GM12878 (cell line): Measurements from ENCODE around the gene LASP1. TPM values are rescaled to one million over a fixed set of nuclear protein-coding genes. Genes with fewer than 3 reads are reported as not detected.

ENCODE experiments used
- ATAC-seq: fragments of 200-7000 bp; cut with Tn5 transposase; 3 replicates; pipeline ENCODE4 v1.9.1; 2020; ENCODE audit warnings: mild to moderate bottlenecking, moderate library complexity
- BruUV-seq: library from RNA; stranded (reverse); fragments of 400-500 nt; replicated peaks from 2 replicates; lab custom pipeline; 2021; lab: Mats Ljungman, UMichigan
- CTCF ChIA-PET: fragments of 300-600 bp; sonication (Branson Sonifier 250); formaldehyde crosslinking; extraction: SDS; loops from one replicate; lab custom pipeline; 2021; ENCODE audit warnings: inconsistent platforms; lab: Yijun Ruan, JAX
- POLR2A ChIA-PET: fragments of 350-600 bp; formaldehyde crosslinking; extraction: SDS; loops from one replicate; lab custom pipeline; 2021; ENCODE audit warnings: inconsistent platforms; lab: Charles Lee
- RAD21 ChIA-PET: fragments of 300-600 bp; sonication (Branson Sonifier 250); formaldehyde crosslinking; loops from one replicate; lab custom pipeline; 2023; ENCODE audit warnings: antibody characterized with exemption; ENCODE audit not compliant: unreplicated experiment; lab: Charles Lee
- SMC1A ChIA-PET: fragments of 300-600 bp; sonication (Branson Sonifier 250); formaldehyde crosslinking; loops from one replicate; lab custom pipeline; 2023; ENCODE audit not compliant: unreplicated experiment, uncharacterized antibody; lab: Charles Lee
- DNase-seq: peaks from one replicate; pipeline ENCODE4 v3.0.0-alpha.2; 2011; ENCODE audit warnings: low read depth, low spot score
- FAIRE-seq: peaks from 3 replicates; lab custom pipeline; 2011; peaks lifted over from hg19 to GRCh38; lab: Jason Lieb, UNC
- H2AFZ ChIP-seq: 2 replicates; pipeline ENCODE4 v1.6.0; 2011; ENCODE audit warnings: low read depth, low read length, control low read depth; ENCODE audit not compliant: control insufficient read depth
- H3K27ac ChIP-seq: 2 replicates; pipeline ENCODE4 v1.5.1; 2011; ENCODE audit warnings: control low read depth; ENCODE audit not compliant: control insufficient read depth, insufficient read depth
- H3K27me3 ChIP-seq, 2 experiments: replicated peaks in 1 of 2; 2 replicates each; pipeline versions ENCODE4 v1.6.0 to v1.6.1; 2011; ENCODE audit warnings: low read length in 1 of 2; ENCODE audit not compliant: control insufficient read depth in 2 of 2, insufficient read depth in 2 of 2
- H3K36me3 ChIP-seq, 2 experiments: 2 replicates each; pipeline ENCODE4 v1.5.1; 2011; ENCODE audit warnings: low read length in 1 of 2; ENCODE audit not compliant: control insufficient read depth in 2 of 2, insufficient read depth in 2 of 2
- H3K4me1 ChIP-seq: 2 replicates; pipeline ENCODE4 v1.6.1; 2011; ENCODE audit warnings: mild to moderate bottlenecking, low read length, moderate library complexity, mixed read lengths; ENCODE audit not compliant: control insufficient read depth, insufficient read depth
- H3K4me2 ChIP-seq: 2 replicates; pipeline ENCODE4 v1.6.0; 2011; ENCODE audit warnings: control low read depth; ENCODE audit not compliant: control insufficient read depth, insufficient read depth
- H3K4me3 ChIP-seq: fragments of 200-600 bp; sonication (generic); 2 replicates; pipeline ENCODE4 v1.5.1; 2016
- H3K79me2 ChIP-seq: 2 replicates; pipeline ENCODE4 v1.6.0; 2011; ENCODE audit warnings: low read length; ENCODE audit not compliant: control insufficient read depth, insufficient read depth
- H3K9ac ChIP-seq: 2 replicates; pipeline ENCODE4 v1.8.0; 2011; ENCODE audit warnings: low read length, control low read depth, mixed read lengths; ENCODE audit not compliant: control insufficient read depth, insufficient read depth
- H3K9me3 ChIP-seq: replicated peaks from 3 replicates; pipeline ENCODE4 v1.5.1; 2011; ENCODE audit warnings: mild to moderate bottlenecking, low read length; ENCODE audit not compliant: control insufficient read depth, insufficient read depth
- H4K20me1 ChIP-seq: 2 replicates; pipeline ENCODE4 v1.6.0; 2011; ENCODE audit not compliant: control insufficient read depth, insufficient read depth
- CREB1 ChIP-seq: IDR thresholded peaks from 2 replicates; pipeline ENCODE4 v1.6.1; 2012; ENCODE audit warnings: low read depth, mild to moderate bottlenecking, inconsistent platforms
- EZH2 ChIP-seq: IDR thresholded peaks from 2 replicates; pipeline ENCODE4 v1.6.1; 2012; ENCODE audit warnings: low read depth, mild to moderate bottlenecking, control low read depth, inconsistent platforms, low read length, borderline replicate concordance; ENCODE audit not compliant: control insufficient read depth
- FOS ChIP-seq: IDR thresholded peaks from 3 replicates; pipeline ENCODE4 v1.6.1; 2011; ENCODE audit warnings: borderline replicate concordance; ENCODE audit not compliant: insufficient read length; ENCODE audit errors: extremely low read depth
- HCFC1 ChIP-seq: fragments of 150-350 bp; IDR thresholded peaks from 2 replicates; pipeline ENCODE4 v1.6.1; 2014; ENCODE audit warnings: low read length
- IKZF2 ChIP-seq, 2 experiments: fragments of 450-650 bp; IDR thresholded peaks; 2 replicates each; pipeline ENCODE4 v1.6.1; 2017; ENCODE audit warnings: mild to moderate bottlenecking in 2 of 2, moderate library complexity in 2 of 2
- KDM1A ChIP-seq: fragments of 200-600 bp; sonication (generic); IDR thresholded peaks from 2 replicates; pipeline ENCODE4 v1.6.1; 2016; ENCODE audit warnings: borderline replicate concordance
- MTA3 ChIP-seq: IDR thresholded peaks from 2 replicates; pipeline ENCODE4 v1.6.1; 2012; ENCODE audit warnings: low read length, inconsistent platforms, borderline replicate concordance
- NFIC ChIP-seq: IDR thresholded peaks from 2 replicates; pipeline ENCODE4 v1.6.1; 2012; ENCODE audit warnings: low read depth, mild to moderate bottlenecking, inconsistent platforms, low read length, moderate library complexity
- NRF1 ChIP-seq: conservative IDR thresholded peaks from 2 replicates; pipeline ENCODE4 v1.6.1; 2011; ENCODE audit warnings: mild to moderate bottlenecking, low read depth, low read length, improper control_type of control experiment
- RAD21 ChIP-seq: IDR thresholded peaks from 2 replicates; pipeline ENCODE4 v1.6.1; 2011; ENCODE audit warnings: mild to moderate bottlenecking, low read depth, low read length, moderate library complexity; ENCODE audit not compliant: insufficient read depth
- RUNX3 ChIP-seq: IDR thresholded peaks from 2 replicates; pipeline ENCODE4 v1.6.1; 2012; ENCODE audit warnings: low read length, inconsistent platforms
- WRNIP1 ChIP-seq: IDR thresholded peaks from 2 replicates; pipeline ENCODE4 v1.6.1; 2011; ENCODE audit warnings: low read depth, low read length, improper control_type of control experiment, borderline replicate concordance
- YBX1 ChIP-seq: fragments of 450-650 bp; IDR thresholded peaks from 2 replicates; pipeline ENCODE4 v1.6.1; 2016; ENCODE audit warnings: antibody characterized with exemption
- WGBS: methylation state at CpG from one replicate; pipeline ENCODE4 v1.1.6; 2016; ENCODE audit warnings: low lambda C conversion rate; ENCODE audit not compliant: insufficient replicate concordance, insufficient coverage; ENCODE audit errors: missing lambda C conversion rate; 5-methylcytosine and 5-hydroxymethylcytosine counted together
- in situ Hi-C: fragments of 300-500 bp; cut with MboI; formaldehyde crosslinking; loops from 9 replicates; pipeline ENCODE4 v1.14.3; 2018; ENCODE audit warnings: mixed read lengths
- intact Hi-C: fragments of 100-400 bp; cut with micrococcal nuclease; formaldehyde crosslinking; loops from one replicate; pipeline ENCODE4 v1.14.2; 2022; ENCODE audit not compliant: unreplicated experiment
- polyA plus RNA-seq, 11 experiments: library from polyadenylated mRNA; depleted of rRNA in 4 of 11; unstranded in 6 of 11; stranded (reverse) in 5 of 11; fragments of >200 nt; fragmentation: Nextera tagmentation in 4 of 11; fragmentation: Illumina TruSeq in 1 of 11; extraction: Ambion mirVana in 4 of 11; extraction: Trizol in 1 of 11; gene quantifications; 1 replicate in 1 of 11; 2 replicates in 10 of 11; pipeline versions ENCODE4 v1.2.1 to v1.2.3, GENCODE V29; 2011 to 2016; ENCODE audit warnings: inconsistent platforms in 2 of 11, missing spikeins in 2 of 11, low read depth in 1 of 11
- total RNA-seq, 4 experiments: library from RNA; depleted of rRNA in 3 of 4; stranded (reverse); fragments of >200 nt in 3 of 4; fragmentation: Illumina TruSeq in 1 of 4; extraction: Trizol in 1 of 4; gene quantifications; 2 replicates each; pipeline versions ENCODE4 v1.2.1 to v1.2.3, GENCODE V29; 2013 to 2021
- TF ChIP-seq, protein P1 (sequence below): IDR thresholded peaks from 2 replicates; pipeline ENCODE4 v1.6.1; 2012; ENCODE audit warnings: low read depth, low read length, improper control_type of control experiment
- TF ChIP-seq, protein P2 (sequence below): IDR thresholded peaks from 2 replicates; pipeline ENCODE4 v1.6.1; 2012; ENCODE audit warnings: low read depth, low read length, improper control_type of control experiment
- TF ChIP-seq, protein P3 (sequence below): IDR thresholded peaks from 2 replicates; pipeline ENCODE4 v1.6.1; 2012; ENCODE audit warnings: low read length, inconsistent platforms
- TF ChIP-seq, protein P4 (sequence below): IDR thresholded peaks from 2 replicates; pipeline ENCODE4 v1.6.1; 2012; ENCODE audit warnings: improper control_type of control experiment, low read depth, low read length; ENCODE audit not compliant: insufficient replicate concordance

LASP1 gene
- total and polyA plus RNA-seq, 10 of the 15 experiments (the other 5 are each of a cell fraction or from before 2014, with no cell fraction given), result 21.0 to 114 (median 59.3) TPM

DNA sequence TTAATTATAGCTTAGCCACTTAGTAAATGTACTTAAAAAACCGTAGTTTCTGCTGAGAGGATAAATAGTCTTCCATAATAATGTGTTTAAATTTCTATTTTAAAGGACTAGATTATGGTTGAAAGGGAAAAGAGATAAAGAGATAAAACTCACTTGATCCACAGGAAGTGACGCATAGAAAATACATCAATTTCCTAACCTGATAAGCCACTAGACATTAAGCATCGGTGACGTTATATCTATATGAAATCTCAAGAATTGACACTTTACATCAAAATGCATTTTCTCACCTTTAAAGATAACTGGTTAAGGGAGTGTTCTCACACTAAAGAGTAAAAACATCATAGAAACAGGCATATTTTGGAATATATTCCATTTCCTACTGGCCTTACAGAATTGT, 91.6 kb downstream of the LASP1 start:
- H3K4me2 ChIP-seq, result no peak overlapping the region
- H3K36me3 ChIP-seq, result no peaks in the 10 kb centered on the region
- H4K20me1 ChIP-seq, result no peaks in the 10 kb centered on the region
- H3K9ac ChIP-seq, result no peak overlapping the region
- H3K27me3 ChIP-seq, result no peaks in the 10 kb centered on the region
- SMC1A ChIA-PET, result interaction anchor here (1.4 kb wide), 1 partner anchor 22 kb away, joined by 9 read pairs; no protein-coding TSS in a partner anchor
- intact Hi-C loops (no loop called here), in situ Hi-C loops (no loop called here)
- H3K9me3 ChIP-seq, result no peaks in the 10 kb centered on the region
- DNase-seq (no peak), FAIRE-seq (no peak), ATAC-seq (no peak)
- H3K27ac ChIP-seq, result no peak overlapping the region
- WGBS, result 83% methylated on average over 4 of the region's 4 CpGs
- BruUV-seq, result no TSS peak
- H2AFZ ChIP-seq, result no peak overlapping the region
- CTCF ChIA-PET, result interaction anchor here (0.5 kb wide), 1 partner anchor 270 kb away, joined by 4 read pairs; no protein-coding TSS in a partner anchor
- no peak overlapping the region for H3K4me3 ChIP-seq
- POLR2A ChIA-PET, result no interaction called here
- RAD21 ChIA-PET, result no interaction called here
- H3K79me2 ChIP-seq, result no peaks in the 10 kb centered on the region
- no peaks in the 10 kb centered on the region for H3K4me1 ChIP-seq
- TF ChIP-seq, protein P1, sequence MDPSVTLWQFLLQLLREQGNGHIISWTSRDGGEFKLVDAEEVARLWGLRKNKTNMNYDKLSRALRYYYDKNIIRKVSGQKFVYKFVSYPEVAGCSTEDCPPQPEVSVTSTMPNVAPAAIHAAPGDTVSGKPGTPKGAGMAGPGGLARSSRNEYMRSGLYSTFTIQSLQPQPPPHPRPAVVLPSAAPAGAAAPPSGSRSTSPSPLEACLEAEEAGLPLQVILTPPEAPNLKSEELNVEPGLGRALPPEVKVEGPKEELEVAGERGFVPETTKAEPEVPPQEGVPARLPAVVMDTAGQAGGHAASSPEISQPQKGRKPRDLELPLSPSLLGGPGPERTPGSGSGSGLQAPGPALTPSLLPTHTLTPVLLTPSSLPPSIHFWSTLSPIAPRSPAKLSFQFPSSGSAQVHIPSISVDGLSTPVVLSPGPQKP, result no peak
- TF ChIP-seq, protein P2, sequence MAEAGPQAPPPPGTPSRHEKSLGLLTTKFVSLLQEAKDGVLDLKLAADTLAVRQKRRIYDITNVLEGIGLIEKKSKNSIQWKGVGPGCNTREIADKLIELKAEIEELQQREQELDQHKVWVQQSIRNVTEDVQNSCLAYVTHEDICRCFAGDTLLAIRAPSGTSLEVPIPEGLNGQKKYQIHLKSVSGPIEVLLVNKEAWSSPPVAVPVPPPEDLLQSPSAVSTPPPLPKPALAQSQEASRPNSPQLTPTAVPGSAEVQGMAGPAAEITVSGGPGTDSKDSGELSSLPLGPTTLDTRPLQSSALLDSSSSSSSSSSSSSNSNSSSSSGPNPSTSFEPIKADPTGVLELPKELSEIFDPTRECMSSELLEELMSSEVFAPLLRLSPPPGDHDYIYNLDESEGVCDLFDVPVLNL, result no peak
- TF ChIP-seq, protein P3, sequence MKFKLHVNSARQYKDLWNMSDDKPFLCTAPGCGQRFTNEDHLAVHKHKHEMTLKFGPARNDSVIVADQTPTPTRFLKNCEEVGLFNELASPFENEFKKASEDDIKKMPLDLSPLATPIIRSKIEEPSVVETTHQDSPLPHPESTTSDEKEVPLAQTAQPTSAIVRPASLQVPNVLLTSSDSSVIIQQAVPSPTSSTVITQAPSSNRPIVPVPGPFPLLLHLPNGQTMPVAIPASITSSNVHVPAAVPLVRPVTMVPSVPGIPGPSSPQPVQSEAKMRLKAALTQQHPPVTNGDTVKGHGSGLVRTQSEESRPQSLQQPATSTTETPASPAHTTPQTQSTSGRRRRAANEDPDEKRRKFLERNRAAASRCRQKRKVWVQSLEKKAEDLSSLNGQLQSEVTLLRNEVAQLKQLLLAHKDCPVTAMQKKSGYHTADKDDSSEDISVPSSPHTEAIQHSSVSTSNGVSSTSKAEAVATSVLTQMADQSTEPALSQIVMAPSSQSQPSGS, result no peak
- TF ChIP-seq KDM1A, result no peak
- TF ChIP-seq IKZF2 (IDR thresholded peaks at IDR 0.05), result no peak
- TF ChIP-seq NFIC, result no peak
- TF ChIP-seq RUNX3, result no peak
- TF ChIP-seq WRNIP1, result no peak
- no peak for TF ChIP-seq NRF1
- TF ChIP-seq MTA3, result no peak
- TF ChIP-seq, protein P4, sequence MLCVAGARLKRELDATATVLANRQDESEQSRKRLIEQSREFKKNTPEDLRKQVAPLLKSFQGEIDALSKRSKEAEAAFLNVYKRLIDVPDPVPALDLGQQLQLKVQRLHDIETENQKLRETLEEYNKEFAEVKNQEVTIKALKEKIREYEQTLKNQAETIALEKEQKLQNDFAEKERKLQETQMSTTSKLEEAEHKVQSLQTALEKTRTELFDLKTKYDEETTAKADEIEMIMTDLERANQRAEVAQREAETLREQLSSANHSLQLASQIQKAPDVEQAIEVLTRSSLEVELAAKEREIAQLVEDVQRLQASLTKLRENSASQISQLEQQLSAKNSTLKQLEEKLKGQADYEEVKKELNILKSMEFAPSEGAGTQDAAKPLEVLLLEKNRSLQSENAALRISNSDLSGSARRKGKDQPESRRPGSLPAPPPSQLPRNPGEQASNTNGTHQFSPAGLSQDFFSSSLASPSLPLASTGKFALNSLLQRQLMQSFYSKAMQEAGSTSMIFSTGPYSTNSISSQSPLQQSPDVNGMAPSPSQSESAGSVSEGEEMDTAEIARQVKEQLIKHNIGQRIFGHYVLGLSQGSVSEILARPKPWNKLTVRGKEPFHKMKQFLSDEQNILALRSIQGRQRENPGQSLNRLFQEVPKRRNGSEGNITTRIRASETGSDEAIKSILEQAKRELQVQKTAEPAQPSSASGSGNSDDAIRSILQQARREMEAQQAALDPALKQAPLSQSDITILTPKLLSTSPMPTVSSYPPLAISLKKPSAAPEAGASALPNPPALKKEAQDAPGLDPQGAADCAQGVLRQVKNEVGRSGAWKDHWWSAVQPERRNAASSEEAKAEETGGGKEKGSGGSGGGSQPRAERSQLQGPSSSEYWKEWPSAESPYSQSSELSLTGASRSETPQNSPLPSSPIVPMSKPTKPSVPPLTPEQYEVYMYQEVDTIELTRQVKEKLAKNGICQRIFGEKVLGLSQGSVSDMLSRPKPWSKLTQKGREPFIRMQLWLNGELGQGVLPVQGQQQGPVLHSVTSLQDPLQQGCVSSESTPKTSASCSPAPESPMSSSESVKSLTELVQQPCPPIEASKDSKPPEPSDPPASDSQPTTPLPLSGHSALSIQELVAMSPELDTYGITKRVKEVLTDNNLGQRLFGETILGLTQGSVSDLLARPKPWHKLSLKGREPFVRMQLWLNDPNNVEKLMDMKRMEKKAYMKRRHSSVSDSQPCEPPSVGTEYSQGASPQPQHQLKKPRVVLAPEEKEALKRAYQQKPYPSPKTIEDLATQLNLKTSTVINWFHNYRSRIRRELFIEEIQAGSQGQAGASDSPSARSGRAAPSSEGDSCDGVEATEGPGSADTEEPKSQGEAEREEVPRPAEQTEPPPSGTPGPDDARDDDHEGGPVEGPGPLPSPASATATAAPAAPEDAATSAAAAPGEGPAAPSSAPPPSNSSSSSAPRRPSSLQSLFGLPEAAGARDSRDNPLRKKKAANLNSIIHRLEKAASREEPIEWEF, result no peak
- TF ChIP-seq CREB1, result no peak
- no peak for TF ChIP-seq FOS
- TF ChIP-seq RAD21, result no peak
- no peak for TF ChIP-seq EZH2
- TF ChIP-seq HCFC1, result no peak
- TF ChIP-seq YBX1, result no peak
